H1 (cell line): ENCODE measurements around the gene BMAL2. TPM values are rescaled to one million over a fixed set of nuclear protein-coding genes. Genes with fewer than 3 reads are reported as not detected.

Experiments used
- SUZ12 ChIP-seq: fragments of 200-600 bp; sonication (generic); IDR thresholded peaks from 2 replicates; pipeline ENCODE4 v1.6.1; 2012; ENCODE audit warnings: mild to moderate bottlenecking, inconsistent platforms, low read length, moderate library complexity, mixed read lengths
- polyA plus RNA-seq, 7 experiments: library from polyadenylated mRNA; depleted of rRNA in 3 of 7; stranded (reverse) in 5 of 7; unstranded in 2 of 7; fragments of >200 nt in 5 of 7; fragments of 200-250 nt in 2 of 7; gene quantifications; 1 replicate in 5 of 7; 2 replicates in 1 of 7; 4 replicates in 1 of 7; pipeline versions ENCODE4 v1.2.1 to v1.2.3, GENCODE V29; 2011 to 2013; ENCODE audit warnings: missing spikeins in 2 of 7, mixed read lengths in 2 of 7
- total RNA-seq: library from RNA; stranded (reverse); fragmentation: NEBNext Ultra II Directional; extraction: Animal tissue kit (Norgen Biotek cat#: 25700); gene quantifications from 2 replicates; pipeline ENCODE4 v1.2.1, GENCODE V29; 2021
- TF ChIP-seq, protein P1 (sequence below): fragments of 300-600 bp; sonication (generic); IDR thresholded peaks from 2 replicates; pipeline ENCODE4 v1.7.1; 2012; ENCODE audit warnings: low read length, moderate library complexity, mild to moderate bottlenecking, inconsistent platforms; ENCODE audit not compliant: insufficient replicate concordance

BMAL2 gene
- total and polyA plus RNA-seq, 2 of the 8 experiments (the other 6 are each of a cell fraction or from before 2014, with no cell fraction given): 3.2 to 20.6 TPM

DNA sequence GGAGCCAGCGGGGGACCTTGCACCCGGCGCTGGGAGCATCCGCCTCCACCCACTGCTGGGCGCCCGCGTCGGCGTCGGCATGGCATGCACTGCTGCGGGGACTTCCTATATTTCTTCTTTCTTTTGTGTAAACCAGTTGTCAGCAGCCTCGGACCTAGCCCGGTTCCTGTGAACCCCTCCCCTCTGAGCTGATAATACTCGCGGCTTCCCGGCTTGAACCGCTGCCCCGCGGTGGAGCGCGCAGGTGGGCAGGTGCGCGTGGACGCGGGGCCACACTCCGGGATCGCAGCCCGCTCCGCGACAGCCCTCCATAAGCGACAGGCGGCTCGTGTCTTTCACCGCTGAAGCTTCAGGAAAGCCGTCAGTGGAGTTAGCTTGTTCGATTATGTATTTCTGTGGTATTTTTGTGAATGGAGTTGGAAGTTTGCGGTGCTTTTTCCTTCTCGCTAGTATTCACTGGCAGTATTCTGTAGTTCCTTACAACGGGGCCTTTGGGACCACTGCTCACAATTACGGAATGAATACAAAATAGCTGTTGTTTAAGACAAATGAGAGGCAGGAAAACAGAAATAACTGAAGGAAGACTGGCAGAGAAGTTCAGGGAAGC, 870 bp downstream of the BMAL2 start (continued):
- TF ChIP-seq, protein P1, sequence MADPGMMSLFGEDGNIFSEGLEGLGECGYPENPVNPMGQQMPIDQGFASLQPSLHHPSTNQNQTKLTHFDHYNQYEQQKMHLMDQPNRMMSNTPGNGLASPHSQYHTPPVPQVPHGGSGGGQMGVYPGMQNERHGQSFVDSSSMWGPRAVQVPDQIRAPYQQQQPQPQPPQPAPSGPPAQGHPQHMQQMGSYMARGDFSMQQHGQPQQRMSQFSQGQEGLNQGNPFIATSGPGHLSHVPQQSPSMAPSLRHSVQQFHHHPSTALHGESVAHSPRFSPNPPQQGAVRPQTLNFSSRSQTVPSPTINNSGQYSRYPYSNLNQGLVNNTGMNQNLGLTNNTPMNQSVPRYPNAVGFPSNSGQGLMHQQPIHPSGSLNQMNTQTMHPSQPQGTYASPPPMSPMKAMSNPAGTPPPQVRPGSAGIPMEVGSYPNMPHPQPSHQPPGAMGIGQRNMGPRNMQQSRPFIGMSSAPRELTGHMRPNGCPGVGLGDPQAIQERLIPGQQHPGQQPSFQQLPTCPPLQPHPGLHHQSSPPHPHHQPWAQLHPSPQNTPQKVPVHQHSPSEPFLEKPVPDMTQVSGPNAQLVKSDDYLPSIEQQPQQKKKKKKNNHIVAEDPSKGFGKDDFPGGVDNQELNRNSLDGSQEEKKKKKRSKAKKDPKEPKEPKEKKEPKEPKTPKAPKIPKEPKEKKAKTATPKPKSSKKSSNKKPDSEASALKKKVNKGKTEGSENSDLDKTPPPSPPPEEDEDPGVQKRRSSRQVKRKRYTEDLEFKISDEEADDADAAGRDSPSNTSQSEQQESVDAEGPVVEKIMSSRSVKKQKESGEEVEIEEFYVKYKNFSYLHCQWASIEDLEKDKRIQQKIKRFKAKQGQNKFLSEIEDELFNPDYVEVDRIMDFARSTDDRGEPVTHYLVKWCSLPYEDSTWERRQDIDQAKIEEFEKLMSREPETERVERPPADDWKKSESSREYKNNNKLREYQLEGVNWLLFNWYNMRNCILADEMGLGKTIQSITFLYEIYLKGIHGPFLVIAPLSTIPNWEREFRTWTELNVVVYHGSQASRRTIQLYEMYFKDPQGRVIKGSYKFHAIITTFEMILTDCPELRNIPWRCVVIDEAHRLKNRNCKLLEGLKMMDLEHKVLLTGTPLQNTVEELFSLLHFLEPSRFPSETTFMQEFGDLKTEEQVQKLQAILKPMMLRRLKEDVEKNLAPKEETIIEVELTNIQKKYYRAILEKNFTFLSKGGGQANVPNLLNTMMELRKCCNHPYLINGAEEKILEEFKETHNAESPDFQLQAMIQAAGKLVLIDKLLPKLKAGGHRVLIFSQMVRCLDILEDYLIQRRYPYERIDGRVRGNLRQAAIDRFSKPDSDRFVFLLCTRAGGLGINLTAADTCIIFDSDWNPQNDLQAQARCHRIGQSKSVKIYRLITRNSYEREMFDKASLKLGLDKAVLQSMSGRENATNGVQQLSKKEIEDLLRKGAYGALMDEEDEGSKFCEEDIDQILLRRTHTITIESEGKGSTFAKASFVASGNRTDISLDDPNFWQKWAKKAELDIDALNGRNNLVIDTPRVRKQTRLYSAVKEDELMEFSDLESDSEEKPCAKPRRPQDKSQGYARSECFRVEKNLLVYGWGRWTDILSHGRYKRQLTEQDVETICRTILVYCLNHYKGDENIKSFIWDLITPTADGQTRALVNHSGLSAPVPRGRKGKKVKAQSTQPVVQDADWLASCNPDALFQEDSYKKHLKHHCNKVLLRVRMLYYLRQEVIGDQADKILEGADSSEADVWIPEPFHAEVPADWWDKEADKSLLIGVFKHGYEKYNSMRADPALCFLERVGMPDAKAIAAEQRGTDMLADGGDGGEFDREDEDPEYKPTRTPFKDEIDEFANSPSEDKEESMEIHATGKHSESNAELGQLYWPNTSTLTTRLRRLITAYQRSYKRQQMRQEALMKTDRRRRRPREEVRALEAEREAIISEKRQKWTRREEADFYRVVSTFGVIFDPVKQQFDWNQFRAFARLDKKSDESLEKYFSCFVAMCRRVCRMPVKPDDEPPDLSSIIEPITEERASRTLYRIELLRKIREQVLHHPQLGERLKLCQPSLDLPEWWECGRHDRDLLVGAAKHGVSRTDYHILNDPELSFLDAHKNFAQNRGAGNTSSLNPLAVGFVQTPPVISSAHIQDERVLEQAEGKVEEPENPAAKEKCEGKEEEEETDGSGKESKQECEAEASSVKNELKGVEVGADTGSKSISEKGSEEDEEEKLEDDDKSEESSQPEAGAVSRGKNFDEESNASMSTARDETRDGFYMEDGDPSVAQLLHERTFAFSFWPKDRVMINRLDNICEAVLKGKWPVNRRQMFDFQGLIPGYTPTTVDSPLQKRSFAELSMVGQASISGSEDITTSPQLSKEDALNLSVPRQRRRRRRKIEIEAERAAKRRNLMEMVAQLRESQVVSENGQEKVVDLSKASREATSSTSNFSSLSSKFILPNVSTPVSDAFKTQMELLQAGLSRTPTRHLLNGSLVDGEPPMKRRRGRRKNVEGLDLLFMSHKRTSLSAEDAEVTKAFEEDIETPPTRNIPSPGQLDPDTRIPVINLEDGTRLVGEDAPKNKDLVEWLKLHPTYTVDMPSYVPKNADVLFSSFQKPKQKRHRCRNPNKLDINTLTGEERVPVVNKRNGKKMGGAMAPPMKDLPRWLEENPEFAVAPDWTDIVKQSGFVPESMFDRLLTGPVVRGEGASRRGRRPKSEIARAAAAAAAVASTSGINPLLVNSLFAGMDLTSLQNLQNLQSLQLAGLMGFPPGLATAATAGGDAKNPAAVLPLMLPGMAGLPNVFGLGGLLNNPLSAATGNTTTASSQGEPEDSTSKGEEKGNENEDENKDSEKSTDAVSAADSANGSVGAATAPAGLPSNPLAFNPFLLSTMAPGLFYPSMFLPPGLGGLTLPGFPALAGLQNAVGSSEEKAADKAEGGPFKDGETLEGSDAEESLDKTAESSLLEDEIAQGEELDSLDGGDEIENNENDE: no peak
- no peak for TF ChIP-seq SUZ12
